T47D (cell line): Measurements from ENCODE around the gene CASP3.
"Not testable (repeated sequence)": the region's sequence is repeated elsewhere in the genome, so short reads cannot be mapped to it uniquely, and the experiment has no call there.

Experiments
- DNase-seq, 2 experiments: peaks; one replicate each; pipeline versions ENCODE4 v3.0.0 to v3.0.0-alpha.2; 2011 to 2012; ENCODE audit warnings: low read depth in 1 of 2, low spot score in 1 of 2
- JUND ChIP-seq: IDR thresholded peaks from 2 replicates; pipeline ENCODE4 v1.6.1; 2012; ENCODE audit warnings: low read depth
- in situ Hi-C: cut with HindIII; loops from 2 replicates; pipeline ENCODE4 v1.10.0; 2016; ENCODE audit warnings: low sequenced_read_pairs, low pct_unique_long_range_greater_than_20kb

The CASP3 gene

GRCh38 chr4:184616633-184617551, 32.4 kb downstream of the CASP3 start:
- no peak for TF ChIP-seq JUND
- in situ Hi-C loops: no loop called here
- DNase-seq: no peak

GRCh38 chr4:184616168-184616567, 33.1 kb downstream of the CASP3 start:
- in situ Hi-C loops, DNase-seq: not testable (repeated sequence)

GRCh38 chr4:184614509-184614908, 34.7 kb downstream of the CASP3 start:
- in situ Hi-C loops: no loop called here
- DNase-seq: no peak
- TF ChIP-seq JUND: no peak

GRCh38 chr4:184613405-184613804, 35.8 kb downstream of the CASP3 start:
- in situ Hi-C loops: no loop called here
- no peak for TF ChIP-seq JUND
- no peak for DNase-seq

GRCh38 chr4:184612074-184612473, 37.2 kb downstream of the CASP3 start:
- in situ Hi-C loops: no loop called here
- TF ChIP-seq JUND: no peak
- DNase-seq: no peak

GRCh38 chr4:184607429-184607828, 41.8 kb downstream of the CASP3 start:
- in situ Hi-C loops, DNase-seq: not testable (repeated sequence)

- DNase-seq, in situ Hi-C loops: not testable (repeated sequence)
These were observed 46.4 kb downstream of the CASP3 start for GRCh38 chr4:184602857-184603256.

GRCh38 chr4:184600982-184601381, 48.3 kb downstream of the CASP3 start:
- in situ Hi-C loops, DNase-seq: not testable (repeated sequence)

GRCh38 chr4:184599492-184600135, 49.6 kb downstream of the CASP3 start:
- no peak for TF ChIP-seq JUND
- DNase-seq: no peak
- in situ Hi-C loops: no loop called here

GRCh38 chr4:184598753-184599491, 50.3 kb downstream of the CASP3 start:
- TF ChIP-seq JUND: no peak
- no peak for DNase-seq
- in situ Hi-C loops: no loop called here

- in situ Hi-C loops: no loop called here
- no peak for TF ChIP-seq JUND
- DNase-seq: no peak
These were observed 52.5 kb downstream of the CASP3 start for GRCh38 chr4:184596617-184597185.

- in situ Hi-C loops: no loop called here
- TF ChIP-seq JUND: no peak
- DNase-seq: no peak
These were observed 53.1 kb downstream of the CASP3 start for GRCh38 chr4:184596044-184596616.
